Measurements from ENCODE around the gene RXFP4.
"Not testable (repeated sequence)": the region's sequence is repeated elsewhere in the genome, so short reads cannot be mapped to it uniquely, and the experiment has no call there.

Gene RXFP4, protein sequence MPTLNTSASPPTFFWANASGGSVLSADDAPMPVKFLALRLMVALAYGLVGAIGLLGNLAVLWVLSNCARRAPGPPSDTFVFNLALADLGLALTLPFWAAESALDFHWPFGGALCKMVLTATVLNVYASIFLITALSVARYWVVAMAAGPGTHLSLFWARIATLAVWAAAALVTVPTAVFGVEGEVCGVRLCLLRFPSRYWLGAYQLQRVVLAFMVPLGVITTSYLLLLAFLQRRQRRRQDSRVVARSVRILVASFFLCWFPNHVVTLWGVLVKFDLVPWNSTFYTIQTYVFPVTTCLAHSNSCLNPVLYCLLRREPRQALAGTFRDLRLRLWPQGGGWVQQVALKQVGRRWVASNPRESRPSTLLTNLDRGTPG

DNA sequence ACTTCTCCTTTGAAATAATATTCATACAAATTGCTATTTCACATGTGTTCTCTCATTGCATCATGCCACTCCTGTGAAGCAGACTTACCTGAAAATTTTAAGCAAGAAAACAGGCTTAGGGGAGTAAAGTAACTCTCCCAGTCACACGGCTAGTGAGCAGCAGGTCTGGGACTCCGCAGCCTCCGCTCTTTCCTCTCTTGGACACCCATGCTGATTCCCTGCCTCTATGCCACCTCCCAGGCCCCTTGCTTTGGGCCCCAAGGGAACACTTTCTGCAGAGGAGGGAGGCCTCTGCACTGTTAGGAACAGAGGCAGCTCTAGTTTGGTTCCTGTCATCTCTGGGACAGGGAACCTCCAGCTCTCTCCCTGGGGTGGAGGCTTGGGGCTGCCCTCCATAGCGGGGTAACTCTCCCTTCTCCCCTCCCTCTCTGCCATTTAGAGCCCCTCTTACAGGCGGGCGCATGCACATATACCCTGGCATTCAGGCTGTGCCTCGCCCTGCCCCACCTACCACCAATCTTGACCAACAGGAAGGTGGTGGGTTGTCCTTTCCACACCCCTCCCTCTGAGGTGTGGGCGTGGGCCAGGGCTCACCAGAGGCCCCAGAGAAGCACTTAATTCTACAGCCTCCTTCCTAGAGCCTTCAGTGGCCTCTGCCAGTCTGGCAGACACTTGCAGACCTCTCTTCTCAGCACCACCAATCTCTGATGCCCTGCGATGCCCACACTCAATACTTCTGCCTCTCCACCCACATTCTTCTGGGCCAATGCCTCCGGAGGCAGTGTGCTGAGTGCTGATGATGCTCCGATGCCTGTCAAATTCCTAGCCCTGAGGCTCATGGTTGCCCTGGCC is at the start of gene RXFP4:
RXFP4 (plus strand) TSS at position 646 of the 852 bp plus-strand sequence; CDS start at position 718, 72 bp downstream.
- TF ChIP-seq JUND (IDR thresholded peaks at IDR 0.05; ENCODE audit: low read depth) = no peak
- in situ Hi-C loops (cut with HindIII; ENCODE audit: low pct_unique_long_range_greater_than_20kb, low sequenced_read_pairs) = no loop called here
- DNase-seq (ENCODE audit: low read depth in 1 of 2, low spot score in 1 of 2) = peak in 1 of 2 experiments; percentile 82

DNA sequence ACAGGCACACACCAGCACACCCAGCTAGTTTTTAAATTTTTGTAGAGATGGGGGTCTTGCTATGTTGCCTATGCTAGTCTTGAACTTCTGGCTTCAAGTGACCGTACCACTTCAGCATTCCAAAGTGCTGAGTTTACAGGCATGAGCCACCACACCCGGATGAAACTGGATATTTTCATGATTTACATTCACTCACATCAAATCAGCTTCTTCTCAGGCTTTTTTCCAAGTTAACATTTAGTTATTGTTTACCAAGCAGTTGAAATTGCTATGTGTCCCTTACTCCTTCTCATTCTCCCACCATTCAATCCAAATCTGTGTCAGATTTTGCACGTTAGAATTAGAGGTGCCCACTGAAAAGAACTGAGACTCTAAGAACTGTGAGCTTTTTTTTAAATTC is 48.6 kb upstream of the RXFP4 start:
- no peak for DNase-seq (ENCODE audit: low read depth in 1 of 2, low spot score in 1 of 2)
- no peak for TF ChIP-seq JUND (IDR thresholded peaks at IDR 0.05; ENCODE audit: low read depth)

DNA sequence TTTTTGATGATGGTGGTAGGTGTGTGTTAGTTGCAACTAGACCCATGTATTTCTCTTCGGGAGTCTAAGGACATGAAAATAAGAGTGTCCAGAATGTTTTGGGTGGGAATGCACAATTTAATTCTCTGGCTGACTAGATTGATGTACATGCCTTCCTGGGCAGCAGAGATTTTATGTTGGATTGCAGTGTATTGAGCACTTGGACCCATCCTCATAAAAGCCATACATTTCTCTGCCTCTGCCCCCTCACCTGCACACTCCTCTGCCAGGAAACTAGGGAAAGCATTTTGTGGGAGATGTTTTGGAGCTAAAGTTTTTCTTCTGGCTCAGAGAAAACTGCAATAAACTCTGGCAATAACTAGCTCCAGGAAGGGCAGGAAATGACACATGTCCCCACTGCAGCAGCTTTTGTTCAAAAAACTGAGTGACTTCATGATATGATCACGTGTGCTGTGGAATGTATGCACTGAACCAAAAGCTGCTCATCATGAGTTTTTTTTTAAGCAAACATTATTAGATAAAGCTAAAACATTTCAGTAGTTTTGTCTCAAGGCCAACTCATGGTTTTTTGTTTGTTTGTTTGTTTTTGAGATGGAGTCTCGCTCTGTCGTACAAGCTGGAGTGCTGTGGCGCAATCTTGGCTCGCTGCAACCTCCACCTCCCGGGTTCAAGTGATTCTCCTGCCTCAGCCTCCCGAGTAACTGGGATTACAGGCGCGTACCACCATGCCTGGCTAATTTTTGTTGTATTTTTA is 47.9 kb upstream of the RXFP4 start:
- DNase-seq (ENCODE audit: low read depth in 1 of 2, low spot score in 1 of 2) = peak in 1 of 2 experiments; percentile 35
- no peak for TF ChIP-seq JUND (IDR thresholded peaks at IDR 0.05; ENCODE audit: low read depth)
- in situ Hi-C loops (cut with HindIII; ENCODE audit: low pct_unique_long_range_greater_than_20kb, low sequenced_read_pairs) = no loop called here

More for the DNA sequence above, 48.6 kb upstream of the RXFP4 start:
- in situ Hi-C loops (cut with HindIII; ENCODE audit: low pct_unique_long_range_greater_than_20kb, low sequenced_read_pairs) = no loop called here

DNA sequence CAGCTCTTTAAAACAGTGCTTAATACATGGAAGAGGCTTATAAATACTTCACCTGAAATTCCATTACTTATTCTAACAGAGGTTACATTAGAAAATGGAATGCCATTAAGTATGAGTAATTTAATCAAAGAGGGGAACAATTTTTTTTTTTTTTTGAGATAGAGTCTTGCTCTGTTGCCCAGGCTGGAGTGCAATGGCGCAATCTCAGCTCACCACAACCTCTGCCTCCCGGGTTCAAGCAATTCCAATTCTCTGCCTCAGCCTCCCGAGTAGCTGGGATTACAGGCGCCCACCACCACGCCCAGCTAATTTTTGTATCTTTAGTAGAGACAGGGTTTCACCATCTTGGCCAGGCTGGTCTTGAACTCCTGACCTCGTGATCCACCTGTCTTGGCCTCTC is 45.8 kb upstream of the RXFP4 start:
- DNase-seq (ENCODE audit: low read depth in 1 of 2, low spot score in 1 of 2); in situ Hi-C loops (cut with HindIII; ENCODE audit: low pct_unique_long_range_greater_than_20kb, low sequenced_read_pairs): not testable (repeated sequence)

DNA sequence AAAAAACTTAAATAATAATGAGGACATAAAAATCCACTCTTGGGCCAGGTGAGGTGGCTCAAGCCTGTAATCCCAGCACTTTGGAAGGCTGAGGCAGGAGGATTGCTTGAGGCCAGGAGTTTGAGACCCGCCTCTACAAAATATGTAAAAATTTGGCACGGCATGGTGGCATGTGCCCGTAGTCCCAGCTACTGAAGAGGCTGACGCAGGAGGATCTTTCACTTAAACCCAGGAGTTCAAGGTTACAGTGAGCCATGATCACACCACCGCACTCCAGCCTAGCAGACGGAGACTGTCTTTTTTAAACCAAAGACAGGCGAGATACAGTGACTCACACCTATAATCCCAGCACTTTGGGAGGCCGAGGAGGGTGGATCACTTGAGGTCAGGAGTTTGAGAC is 45.0 kb upstream of the RXFP4 start:
- in situ Hi-C loops (cut with HindIII; ENCODE audit: low pct_unique_long_range_greater_than_20kb, low sequenced_read_pairs); DNase-seq (ENCODE audit: low read depth in 1 of 2, low spot score in 1 of 2): not testable (repeated sequence)

DNA sequence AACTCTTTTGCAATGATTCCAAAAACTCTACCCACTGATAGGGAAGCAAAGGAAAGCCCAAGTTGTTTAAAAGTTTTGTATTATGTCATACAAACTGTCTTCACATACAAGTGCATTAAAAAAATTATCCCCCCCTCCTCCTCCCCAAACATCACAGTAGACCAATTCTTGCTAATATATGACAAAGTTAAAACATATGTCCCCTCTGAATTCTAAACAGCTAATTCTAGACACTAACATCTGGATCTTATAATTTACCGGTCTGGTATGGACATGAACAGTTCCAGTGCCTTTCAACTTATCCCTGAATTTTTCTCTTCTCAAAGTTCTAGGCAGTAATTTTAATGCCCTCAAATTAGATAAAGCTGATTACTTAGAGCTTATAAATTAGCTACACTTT is 43.7 kb upstream of the RXFP4 start:
- in situ Hi-C loops (cut with HindIII; ENCODE audit: low pct_unique_long_range_greater_than_20kb, low sequenced_read_pairs) = no loop called here
- DNase-seq (ENCODE audit: low read depth in 1 of 2, low spot score in 1 of 2) = no peak
- TF ChIP-seq JUND (IDR thresholded peaks at IDR 0.05; ENCODE audit: low read depth) = no peak

DNA sequence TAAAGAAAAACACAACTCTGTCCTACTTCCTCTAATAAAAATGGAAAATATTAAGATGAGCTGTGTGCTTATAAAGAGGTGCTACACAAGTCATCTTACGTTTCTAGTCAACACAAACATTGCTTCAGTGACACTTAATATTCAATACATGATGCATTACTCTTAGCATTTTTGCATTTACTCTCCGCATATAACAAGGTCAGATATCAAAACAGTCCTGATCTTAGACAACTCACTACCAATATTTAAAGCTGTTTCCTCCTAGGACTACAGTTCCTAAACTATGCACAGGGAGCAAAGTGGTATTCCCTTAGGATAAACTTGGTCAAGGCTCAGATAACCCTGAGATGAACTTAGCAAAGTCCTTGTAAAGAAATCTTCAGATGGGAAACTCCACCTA is 42.5 kb upstream of the RXFP4 start:
- DNase-seq (ENCODE audit: low read depth in 1 of 2, low spot score in 1 of 2) = no peak
- TF ChIP-seq JUND (IDR thresholded peaks at IDR 0.05; ENCODE audit: low read depth) = no peak
- in situ Hi-C loops (cut with HindIII; ENCODE audit: low pct_unique_long_range_greater_than_20kb, low sequenced_read_pairs) = no loop called here

DNA sequence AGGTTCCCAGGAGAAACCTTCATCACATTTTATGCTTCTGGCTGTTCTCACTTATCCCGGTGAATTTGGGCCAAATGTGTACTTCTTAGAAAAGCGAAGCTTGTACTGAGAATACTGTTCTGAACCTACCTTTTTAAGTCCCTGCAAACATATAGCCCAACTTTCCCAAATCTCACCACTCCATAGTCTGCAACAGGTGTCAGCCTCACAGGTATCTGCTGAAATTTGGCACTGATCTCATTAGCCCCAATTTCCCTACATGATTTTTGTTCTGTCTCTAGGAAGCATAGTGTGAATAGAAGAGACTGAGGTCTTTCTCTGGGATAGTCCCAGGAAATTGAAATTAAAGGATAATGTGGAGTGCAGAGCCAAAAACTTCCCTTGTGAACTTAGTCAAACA is 41.8 kb upstream of the RXFP4 start:
- no peak for DNase-seq (ENCODE audit: low read depth in 1 of 2, low spot score in 1 of 2)
- TF ChIP-seq JUND (IDR thresholded peaks at IDR 0.05; ENCODE audit: low read depth) = no peak
- in situ Hi-C loops (cut with HindIII; ENCODE audit: low pct_unique_long_range_greater_than_20kb, low sequenced_read_pairs) = no loop called here

DNA sequence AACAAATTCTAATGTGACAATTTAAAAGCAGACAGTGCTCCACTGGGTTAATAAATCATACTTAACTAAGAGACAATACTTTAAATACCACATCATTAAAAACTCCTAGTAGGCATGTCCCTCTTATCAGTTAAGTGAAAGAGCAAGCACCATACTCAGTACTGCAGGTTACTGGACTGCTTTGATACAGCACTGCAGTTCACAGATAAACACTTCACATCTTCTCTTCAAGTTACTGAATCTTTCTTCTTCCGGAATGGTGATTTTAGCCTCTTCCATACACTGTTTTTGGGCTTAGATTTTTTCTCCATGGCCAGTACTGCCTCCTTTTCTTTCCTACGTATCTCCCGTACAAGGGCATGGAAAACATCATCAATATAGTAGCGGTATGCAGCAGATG is 41.3 kb upstream of the RXFP4 start:
- in situ Hi-C loops (cut with HindIII; ENCODE audit: low pct_unique_long_range_greater_than_20kb, low sequenced_read_pairs) = no loop called here
- no peak for DNase-seq (ENCODE audit: low read depth in 1 of 2, low spot score in 1 of 2)
- no peak for TF ChIP-seq JUND (IDR thresholded peaks at IDR 0.05; ENCODE audit: low read depth)

DNA sequence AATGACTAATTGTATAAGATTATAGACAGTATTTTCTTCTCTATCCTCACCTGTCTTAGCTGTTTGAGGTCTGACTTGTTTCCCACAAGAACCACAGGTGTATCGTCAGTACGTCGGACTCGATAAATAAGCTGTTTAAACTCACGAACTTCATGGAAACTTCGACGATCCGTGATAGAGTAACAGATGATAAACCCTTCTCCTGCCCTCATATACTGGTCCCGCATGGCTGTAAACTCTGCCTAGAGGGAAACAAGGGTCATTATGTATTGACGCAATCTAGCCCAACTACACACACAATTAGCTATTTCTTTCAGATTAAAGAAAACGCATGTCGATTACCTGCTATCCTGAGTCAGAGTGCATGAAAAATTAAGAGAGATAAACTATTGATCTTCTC is 37.2 kb upstream of the RXFP4 start:
- no peak for TF ChIP-seq JUND (IDR thresholded peaks at IDR 0.05; ENCODE audit: low read depth)
- DNase-seq (ENCODE audit: low read depth in 1 of 2, low spot score in 1 of 2) = no peak
- in situ Hi-C loops (cut with HindIII; ENCODE audit: low pct_unique_long_range_greater_than_20kb, low sequenced_read_pairs) = no loop called here

DNA sequence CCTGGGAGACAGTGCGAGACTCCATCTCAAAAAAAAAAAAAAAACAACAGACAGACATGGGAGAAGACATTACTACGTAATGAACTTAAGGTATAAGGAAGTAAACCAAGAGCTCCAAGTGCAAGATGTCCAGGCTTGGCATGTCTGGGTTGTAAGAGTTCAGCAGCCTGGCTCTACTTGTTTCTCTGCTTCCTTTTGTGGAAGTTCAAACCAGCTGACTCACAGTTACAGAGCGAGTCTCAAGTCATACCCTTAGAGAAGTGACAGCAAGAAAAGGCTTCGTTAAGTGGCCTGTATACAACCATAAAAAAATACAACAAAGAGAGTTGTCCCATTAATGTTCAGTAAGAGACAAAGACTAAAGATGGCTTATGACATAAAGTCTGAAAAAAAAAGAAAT is 31.5 kb upstream of the RXFP4 start:
- TF ChIP-seq JUND (IDR thresholded peaks at IDR 0.05; ENCODE audit: low read depth) = no peak
- peak; percentile 26 to 94 for DNase-seq (ENCODE audit: low read depth in 1 of 2, low spot score in 1 of 2)
- in situ Hi-C loops (cut with HindIII; ENCODE audit: low pct_unique_long_range_greater_than_20kb, low sequenced_read_pairs) = no loop called here

DNA sequence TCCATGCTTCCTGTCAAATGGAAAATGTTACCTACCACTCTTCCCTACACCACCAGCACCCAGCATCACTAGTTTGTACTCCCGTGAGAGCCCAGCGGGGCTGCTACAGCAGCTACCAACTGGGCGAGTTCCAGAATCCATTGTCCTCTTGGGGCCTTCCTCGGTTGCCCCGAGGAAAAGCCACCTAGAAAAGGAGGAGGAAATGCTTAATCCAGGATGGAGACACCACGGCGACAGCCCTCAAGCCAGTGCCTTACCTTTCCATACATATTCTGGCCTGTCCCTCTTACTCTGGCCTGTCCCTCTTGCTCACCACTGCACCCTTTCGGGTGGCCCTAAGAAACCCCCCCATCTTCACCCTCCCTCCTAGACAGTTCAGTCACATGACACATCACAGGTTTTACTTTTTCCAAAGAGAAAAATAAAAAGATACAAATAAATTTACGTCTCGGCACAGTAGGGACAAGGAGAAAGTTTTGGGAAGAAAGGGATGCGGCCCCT is 30.8 kb upstream of the RXFP4 start:
- DNase-seq (ENCODE audit: low read depth in 1 of 2, low spot score in 1 of 2) = peak in 1 of 2 experiments; percentile 67
- in situ Hi-C loops (cut with HindIII; ENCODE audit: low pct_unique_long_range_greater_than_20kb, low sequenced_read_pairs) = no loop called here
- TF ChIP-seq JUND (IDR thresholded peaks at IDR 0.05; ENCODE audit: low read depth) = no peak
